HEK293 (cell line): ENCODE measurements around the gene ZNF37A.
"Not testable (repeated sequence)": the region's sequence is repeated elsewhere in the genome, so short reads cannot be mapped to it uniquely, and the experiment has no call there.

Source experiments
- CTCF ChIA-PET: fragments of 350-600 bp; formaldehyde crosslinking; extraction: SDS; loops from one replicate; lab custom pipeline; 2021; ENCODE audit warnings: antibody characterized with exemption; lab: Yijun Ruan, JAX
- POLR2A ChIA-PET: fragments of 300-600 bp; formaldehyde crosslinking; extraction: SDS; loops from one replicate; lab custom pipeline; 2020; ENCODE audit warnings: antibody characterized with exemption, inconsistent platforms; lab: Yijun Ruan, JAX
- H3K27ac ChIP-seq: fragments of 200-500 bp; sonication (Bioruptor generic); 2 replicates; pipeline ENCODE4 v1.5.1; 2014; ENCODE audit warnings: low read depth, low read length, control low read depth, inconsistent platforms; ENCODE audit errors: extremely low read depth
- H3K36me3 ChIP-seq, 2 experiments: fragments of 200-500 bp in 1 of 2; sonication (Bioruptor generic) in 1 of 2; 1 replicate in 1 of 2; 2 replicates in 1 of 2; pipeline ENCODE4 v1.5.1; 2014 to 2017; ENCODE audit warnings: inconsistent platforms in 2 of 2, low read length in 2 of 2; ENCODE audit not compliant: control insufficient read depth in 2 of 2, insufficient read depth in 1 of 2
- H3K4me1 ChIP-seq: fragments of 200-500 bp; sonication (Bioruptor generic); 2 replicates; pipeline ENCODE4 v1.5.1; 2014; ENCODE audit warnings: mild to moderate bottlenecking, low read length, inconsistent platforms; ENCODE audit not compliant: control insufficient read depth, insufficient read depth
- H3K4me3 ChIP-seq: 2 replicates; pipeline ENCODE4 v1.5.1; 2011; ENCODE audit warnings: low read depth, mild to moderate bottlenecking, control low read depth, low read length, moderate library complexity
- H3K9me3 ChIP-seq: fragments of 200-500 bp; sonication (Bioruptor generic); 2 replicates; pipeline ENCODE4 v1.5.1; 2014; ENCODE audit warnings: low read depth, low read length, inconsistent platforms; ENCODE audit not compliant: control insufficient read depth, insufficient read depth
- RBAK ChIP-seq: fragments of 450-650 bp; formaldehyde crosslinking; IDR thresholded peaks from 2 replicates; pipeline ENCODE4 v1.5.1; 2016; ENCODE audit warnings: missing biosample characterization, missing genetic modification characterization
- SETDB1 ChIP-seq: IDR thresholded peaks from one replicate; pipeline ENCODE4 v1.6.1; 2017; ENCODE audit warnings: mild to moderate bottlenecking, low read length, moderate library complexity, mixed read lengths; ENCODE audit not compliant: insufficient read length
- ZBTB8A ChIP-seq: fragments of 450-650 bp; formaldehyde crosslinking; IDR thresholded peaks from 2 replicates; pipeline ENCODE4 v1.5.1; 2016; ENCODE audit warnings: missing biosample characterization, missing genetic modification characterization
- ZFHX2 ChIP-seq: fragments of 450-650 bp; formaldehyde crosslinking; conservative IDR thresholded peaks from 2 replicates; pipeline ENCODE4 v1.5.1; 2016; ENCODE audit warnings: missing biosample characterization, missing genetic modification characterization
- ZFP41 ChIP-seq: fragments of 450-650 bp; formaldehyde crosslinking; IDR thresholded peaks from 2 replicates; pipeline ENCODE4 v1.5.1; 2016; ENCODE audit warnings: missing biosample characterization, missing genetic modification characterization, borderline replicate concordance
- ZNF132 ChIP-seq: fragments of 450-650 bp; formaldehyde crosslinking; IDR thresholded peaks from 2 replicates; pipeline ENCODE4 v1.5.1; 2017; ENCODE audit warnings: missing biosample characterization, missing genetic modification characterization, borderline replicate concordance
- ZNF146 ChIP-seq: fragments of 450-650 bp; formaldehyde crosslinking; IDR thresholded peaks from 2 replicates; pipeline ENCODE4 v1.5.1; 2016; ENCODE audit warnings: missing biosample characterization, missing genetic modification characterization
- ZNF169 ChIP-seq: fragments of 450-650 bp; formaldehyde crosslinking; IDR thresholded peaks from 2 replicates; pipeline ENCODE4 v1.5.1; 2016; ENCODE audit warnings: missing biosample characterization, missing genetic modification characterization
- ZNF18 ChIP-seq: fragments of 450-650 bp; formaldehyde crosslinking; IDR thresholded peaks from 2 replicates; pipeline ENCODE4 v1.5.1; 2016; ENCODE audit warnings: missing biosample characterization, missing genetic modification characterization
- ZNF221 ChIP-seq: fragments of 450-650 bp; formaldehyde crosslinking; IDR thresholded peaks from 2 replicates; pipeline ENCODE4 v1.5.1; 2017; ENCODE audit warnings: missing biosample characterization, missing genetic modification characterization, borderline replicate concordance
- ZNF26 ChIP-seq: fragments of 450-650 bp; formaldehyde crosslinking; IDR thresholded peaks from 2 replicates; pipeline ENCODE4 v1.5.1; 2016; ENCODE audit warnings: missing biosample characterization, missing genetic modification characterization
- ZNF274 ChIP-seq, 2 experiments: fragments of 200-500 bp in 1 of 2; fragments of 450-650 bp in 1 of 2; sonication (Bioruptor generic) in 1 of 2; formaldehyde crosslinking in 1 of 2; IDR thresholded peaks; 2 replicates each; pipeline versions ENCODE4 v1.5.1 to v1.6.1; 2014 to 2016; ENCODE audit warnings: borderline replicate concordance in 1 of 2, inconsistent platforms in 1 of 2, low read length in 1 of 2, missing biosample characterization in 1 of 2, missing genetic modification characterization in 1 of 2
- ZNF324 ChIP-seq: fragments of 450-650 bp; formaldehyde crosslinking; IDR thresholded peaks from 2 replicates; pipeline ENCODE4 v1.5.1; 2016; ENCODE audit warnings: missing biosample characterization, missing genetic modification characterization
- ZNF514 ChIP-seq: fragments of 450-650 bp; formaldehyde crosslinking; IDR thresholded peaks from 2 replicates; pipeline ENCODE4 v1.5.1; 2016; ENCODE audit warnings: missing biosample characterization, missing genetic modification characterization
- ZNF544 ChIP-seq: fragments of 450-650 bp; formaldehyde crosslinking; IDR thresholded peaks from 2 replicates; pipeline ENCODE4 v1.5.0; 2017; ENCODE audit warnings: missing biosample characterization, missing genetic modification characterization
- ZNF629 ChIP-seq: fragments of 450-650 bp; formaldehyde crosslinking; IDR thresholded peaks from 2 replicates; pipeline ENCODE4 v1.5.1; 2017; ENCODE audit warnings: missing biosample characterization, missing genetic modification characterization
- ZNF658 ChIP-seq: fragments of 450-650 bp; formaldehyde crosslinking; IDR thresholded peaks from 2 replicates; pipeline ENCODE4; 2016; ENCODE audit warnings: missing biosample characterization, missing genetic modification characterization
- ZNF768 ChIP-seq: fragments of 450-650 bp; formaldehyde crosslinking; IDR thresholded peaks from 2 replicates; pipeline ENCODE4 v1.5.1; 2018; ENCODE audit warnings: missing biosample characterization, mild to moderate bottlenecking, missing genetic modification characterization
- TF ChIP-seq, protein P1 (sequence below): fragments of 450-650 bp; formaldehyde crosslinking; IDR thresholded peaks from 2 replicates; pipeline ENCODE4 v1.5.1; 2016; ENCODE audit warnings: missing biosample characterization, missing genetic modification characterization
- TF ChIP-seq, protein P2 (sequence below): fragments of 450-650 bp; formaldehyde crosslinking; IDR thresholded peaks from 2 replicates; pipeline ENCODE4 v1.5.1; 2016; ENCODE audit warnings: missing biosample characterization, missing genetic modification characterization

The ZNF37A gene

DNA sequence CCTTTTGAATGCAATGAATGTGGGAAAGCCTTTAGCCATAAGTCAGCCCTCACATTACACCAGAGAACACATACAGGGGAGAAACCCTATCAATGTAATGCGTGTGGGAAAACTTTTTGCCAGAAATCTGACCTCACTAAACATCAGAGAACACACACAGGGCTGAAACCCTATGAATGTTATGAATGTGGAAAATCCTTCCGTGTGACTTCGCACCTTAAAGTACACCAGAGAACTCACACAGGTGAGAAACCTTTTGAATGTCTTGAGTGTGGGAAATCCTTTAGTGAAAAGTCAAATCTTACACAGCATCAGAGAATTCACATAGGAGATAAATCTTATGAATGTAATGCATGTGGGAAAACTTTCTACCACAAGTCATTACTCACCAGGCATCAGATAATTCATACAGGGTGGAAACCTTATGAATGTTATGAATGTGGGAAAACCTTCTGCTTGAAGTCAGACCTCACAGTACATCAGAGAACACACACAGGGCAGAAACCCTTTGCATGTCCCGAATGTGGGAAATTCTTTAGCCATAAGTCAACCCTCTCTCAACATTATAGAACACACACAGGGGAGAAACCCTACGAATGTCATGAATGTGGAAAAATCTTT is 38.8 kb upstream of the ZNF37A start:
- H3K4me1 ChIP-seq; H3K4me3 ChIP-seq; POLR2A ChIA-PET; CTCF ChIA-PET; H3K9me3 ChIP-seq; H3K27ac ChIP-seq; TF ChIP-seq ZNF274 (IDR thresholded peaks at IDR 0.05; ENCODE audit: low read length): not testable (repeated sequence)
- peaks cover 4 to 58% of the 10 kb centered on the region in 2 experiments; a peak in 2 of 3 replicates for H3K36me3 ChIP-seq
- TF ChIP-seq ZNF274 (tag by site-specific recombination; IDR thresholded peaks at IDR 0.05; ENCODE audit: borderline replicate concordance), result peak; percentile 71; the same call in 1 of the 2 replicates
- peak; percentile 88 for TF ChIP-seq SETDB1

- H3K4me1 ChIP-seq, H3K9me3 ChIP-seq, CTCF ChIA-PET, H3K27ac ChIP-seq, H3K4me3 ChIP-seq, H3K36me3 ChIP-seq, POLR2A ChIA-PET: not testable (repeated sequence)
Measured at GRCh38 chr10:38069663-38070062, 24.5 kb upstream of the ZNF37A start.

DNA sequence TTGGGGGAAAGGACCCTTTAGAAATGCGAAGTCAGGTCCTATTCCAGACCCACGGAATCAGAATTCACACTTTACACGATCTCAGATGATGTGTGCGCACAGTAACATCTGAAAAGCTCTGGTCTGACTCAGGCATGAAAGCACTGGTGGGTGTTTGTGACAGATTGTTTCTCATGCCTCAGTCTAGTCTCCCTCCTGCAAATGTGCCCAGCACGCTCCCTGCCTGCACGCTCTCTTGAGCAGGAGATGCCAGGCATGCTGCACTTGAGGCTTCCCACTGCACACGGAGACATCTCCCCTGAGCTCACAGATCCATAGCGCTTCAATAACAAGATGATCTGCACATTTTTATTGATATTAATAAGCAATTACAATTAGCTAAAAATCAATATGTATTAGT is 23.6 kb upstream of the ZNF37A start:
- H3K27ac ChIP-seq, result no peak overlapping the region
- H3K9me3 ChIP-seq, result no peaks in the 10 kb centered on the region
- TF ChIP-seq, protein P1, sequence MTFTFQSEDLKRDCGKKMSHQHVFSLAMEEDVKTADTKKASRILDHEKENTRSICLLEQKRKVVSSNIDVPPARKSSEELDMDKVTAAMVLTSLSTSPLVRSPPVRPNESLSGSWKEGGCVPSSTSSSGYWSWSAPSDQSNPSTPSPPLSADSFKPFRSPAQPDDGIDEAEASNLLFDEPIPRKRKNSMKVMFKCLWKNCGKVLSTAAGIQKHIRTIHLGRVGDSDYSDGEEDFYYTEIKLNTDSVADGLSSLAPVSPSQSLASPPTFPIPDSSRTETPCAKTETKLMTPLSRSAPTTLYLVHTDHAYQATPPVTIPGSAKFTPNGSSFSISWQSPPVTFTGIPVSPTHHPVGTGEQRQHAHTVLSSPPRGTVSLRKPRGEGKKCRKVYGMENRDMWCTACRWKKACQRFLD (tag by site-specific recombination), result no peak
- TF ChIP-seq ZNF544 (tag by site-specific recombination), result no peak
- no peak for TF ChIP-seq RBAK (tag by site-specific recombination)
- no peak for TF ChIP-seq ZNF26 (tag by site-specific recombination)
- TF ChIP-seq ZNF146 (tag by site-specific recombination), result no peak
- TF ChIP-seq ZNF132 (tag by site-specific recombination), result no peak
- TF ChIP-seq ZNF658, result no peak
- TF ChIP-seq ZNF768 (tag by site-specific recombination), result no peak
- TF ChIP-seq ZNF221 (tag by site-specific recombination), result no peak
- TF ChIP-seq, all 188 proteins: peak for 0
- H3K4me3 ChIP-seq, result no peak overlapping the region
- H3K4me1 ChIP-seq, result no peaks in the 10 kb centered on the region
- CTCF ChIA-PET, result no interaction called here
- POLR2A ChIA-PET, result no interaction called here
- no peaks in the 10 kb centered on the region for H3K36me3 ChIP-seq

GRCh38 chr10:38072552-38072951 is 21.6 kb upstream of the ZNF37A start:
- H3K4me1 ChIP-seq, result no peaks in the 10 kb centered on the region
- no peaks in the 10 kb centered on the region for H3K9me3 ChIP-seq
- no peaks in the 10 kb centered on the region for H3K36me3 ChIP-seq
- POLR2A ChIA-PET, result no interaction called here
- no peak overlapping the region for H3K27ac ChIP-seq
- no peak overlapping the region for H3K4me3 ChIP-seq
- CTCF ChIA-PET, result no interaction called here
- TF ChIP-seq ZNF18, result no peak
- no peak for TF ChIP-seq ZNF768 (tag by site-specific recombination)
- no peak for TF ChIP-seq ZNF169 (tag by site-specific recombination)
- TF ChIP-seq ZNF324 (tag by site-specific recombination), result no peak
- no peak for TF ChIP-seq ZNF514
- TF ChIP-seq ZFHX2 (tag by site-specific recombination), result no peak
- TF ChIP-seq, protein P2, sequence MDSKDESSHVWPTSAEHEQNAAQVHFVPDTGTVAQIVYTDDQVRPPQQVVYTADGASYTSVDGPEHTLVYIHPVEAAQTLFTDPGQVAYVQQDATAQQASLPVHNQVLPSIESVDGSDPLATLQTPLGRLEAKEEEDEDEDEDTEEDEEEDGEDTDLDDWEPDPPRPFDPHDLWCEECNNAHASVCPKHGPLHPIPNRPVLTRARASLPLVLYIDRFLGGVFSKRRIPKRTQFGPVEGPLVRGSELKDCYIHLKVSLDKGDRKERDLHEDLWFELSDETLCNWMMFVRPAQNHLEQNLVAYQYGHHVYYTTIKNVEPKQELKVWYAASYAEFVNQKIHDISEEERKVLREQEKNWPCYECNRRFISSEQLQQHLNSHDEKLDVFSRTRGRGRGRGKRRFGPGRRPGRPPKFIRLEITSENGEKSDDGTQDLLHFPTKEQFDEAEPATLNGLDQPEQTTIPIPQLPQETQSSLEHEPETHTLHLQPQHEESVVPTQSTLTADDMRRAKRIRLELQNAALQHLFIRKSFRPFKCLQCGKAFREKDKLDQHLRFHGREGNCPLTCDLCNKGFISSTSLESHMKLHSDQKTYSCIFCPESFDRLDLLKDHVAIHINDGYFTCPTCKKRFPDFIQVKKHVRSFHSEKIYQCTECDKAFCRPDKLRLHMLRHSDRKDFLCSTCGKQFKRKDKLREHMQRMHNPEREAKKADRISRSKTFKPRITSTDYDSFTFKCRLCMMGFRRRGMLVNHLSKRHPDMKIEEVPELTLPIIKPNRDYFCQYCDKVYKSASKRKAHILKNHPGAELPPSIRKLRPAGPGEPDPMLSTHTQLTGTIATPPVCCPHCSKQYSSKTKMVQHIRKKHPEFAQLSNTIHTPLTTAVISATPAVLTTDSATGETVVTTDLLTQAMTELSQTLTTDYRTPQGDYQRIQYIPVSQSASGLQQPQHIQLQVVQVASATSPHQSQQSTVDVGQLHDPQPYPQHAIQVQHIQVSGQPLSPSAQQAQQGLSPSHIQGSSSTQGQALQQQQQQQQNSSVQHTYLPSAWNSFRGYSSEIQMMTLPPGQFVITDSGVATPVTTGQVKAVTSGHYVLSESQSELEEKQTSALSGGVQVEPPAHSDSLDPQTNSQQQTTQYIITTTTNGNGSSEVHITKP (tag by site-specific recombination), result no peak
- TF ChIP-seq ZFP41 (tag by site-specific recombination), result no peak
- TF ChIP-seq ZNF629 (tag by site-specific recombination), result no peak
- no peak for TF ChIP-seq ZBTB8A
